Effector memory CD8-positive, alpha-beta T cell (primary cell): ENCODE measurements around the gene HTT.

ENCODE experiments used
- ATAC-seq: fragments of 150-1000 bp; cut with Tn5 transposase; replicated peaks from 2 replicates; pipeline ENCODE4 v1.10.0; 2021; ENCODE audit warnings: mild to moderate bottlenecking, moderate library complexity
- DNase-seq, 3 experiments: peaks; one replicate each; pipeline ENCODE4 v3.0.0; 2021
- H3K27ac Mint-ChIP-seq, 2 donors: one replicate each; pipeline ENCODE4 v1.8.0; 2022; ENCODE audit warnings: mild to moderate bottlenecking in 2 of 2, mixed read lengths in 2 of 2, moderate library complexity in 2 of 2
- H3K27me3 Mint-ChIP-seq, 2 donors: one replicate each; pipeline ENCODE4 v1.8.0; 2022; ENCODE audit warnings: mixed read lengths in 2 of 2
- H3K36me3 Mint-ChIP-seq: one replicate; pipeline ENCODE4 v1.8.0; 2022; ENCODE audit warnings: mild to moderate bottlenecking, moderate library complexity, mixed read lengths; ENCODE audit not compliant: insufficient read depth
- H3K4me1 Mint-ChIP-seq, 2 donors: one replicate each; pipeline ENCODE4 v1.8.0; 2022; ENCODE audit warnings: low read depth in 2 of 2, mixed read lengths in 2 of 2
- H3K4me3 Mint-ChIP-seq, 2 donors: one replicate each; pipeline ENCODE4 v1.8.0; 2022; ENCODE audit warnings: mild to moderate bottlenecking in 2 of 2, mixed read lengths in 2 of 2, moderate library complexity in 2 of 2
- H3K9me3 Mint-ChIP-seq, 2 donors: one replicate each; pipeline ENCODE4 v1.8.0; 2022; ENCODE audit warnings: mixed read lengths in 2 of 2

HTT gene

GRCh38 chr4:3244002-3244401 is 169.5 kb downstream of the HTT start:
- peaks cover 4 to 11% of the 10 kb centered on the region in 2 donors for H3K4me1 Mint-ChIP-seq
- no peak overlapping the region for H3K4me3 Mint-ChIP-seq
- DNase-seq (no peak), ATAC-seq (no peak)
- peak overlapping the region; percentile 39 to 78 for H3K27ac Mint-ChIP-seq
- H3K27me3 Mint-ChIP-seq, result no peaks in the 10 kb centered on the region
- H3K36me3 Mint-ChIP-seq, result peaks cover 22% of the 10 kb centered on the region
- no peaks in the 10 kb centered on the region for H3K9me3 Mint-ChIP-seq

DNA sequence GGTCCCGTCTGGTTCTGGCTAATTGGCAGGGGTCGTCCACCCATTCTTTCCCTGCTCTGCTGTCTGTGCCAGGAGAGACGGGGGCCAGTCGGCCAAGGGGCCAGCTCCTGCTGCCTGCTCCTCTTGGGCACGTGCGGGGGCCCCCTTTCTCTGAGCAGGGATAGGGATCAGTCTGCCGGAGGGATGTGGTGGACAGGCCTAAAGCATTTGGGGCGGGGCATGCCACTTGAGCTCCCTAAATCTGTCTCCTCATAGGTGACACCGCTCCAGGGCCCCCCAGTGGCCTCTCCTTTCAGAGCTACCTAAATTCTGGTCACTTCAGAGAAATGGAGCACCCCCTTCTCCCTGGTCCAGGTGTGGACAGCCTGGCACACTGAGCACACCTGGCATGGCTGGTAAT is 170.3 kb downstream of the HTT start:
- ATAC-seq (no peak), DNase-seq (no peak)
- H3K4me3 Mint-ChIP-seq, result no peak overlapping the region
- peaks cover 4 to 11% of the 10 kb centered on the region in 2 donors for H3K4me1 Mint-ChIP-seq
- H3K36me3 Mint-ChIP-seq, result peaks cover 19% of the 10 kb centered on the region
- peak overlapping the region in 1 of 2 donors; percentile 31 for H3K27ac Mint-ChIP-seq
- no peaks in the 10 kb centered on the region for H3K27me3 Mint-ChIP-seq
- no peaks in the 10 kb centered on the region for H3K9me3 Mint-ChIP-seq

DNA sequence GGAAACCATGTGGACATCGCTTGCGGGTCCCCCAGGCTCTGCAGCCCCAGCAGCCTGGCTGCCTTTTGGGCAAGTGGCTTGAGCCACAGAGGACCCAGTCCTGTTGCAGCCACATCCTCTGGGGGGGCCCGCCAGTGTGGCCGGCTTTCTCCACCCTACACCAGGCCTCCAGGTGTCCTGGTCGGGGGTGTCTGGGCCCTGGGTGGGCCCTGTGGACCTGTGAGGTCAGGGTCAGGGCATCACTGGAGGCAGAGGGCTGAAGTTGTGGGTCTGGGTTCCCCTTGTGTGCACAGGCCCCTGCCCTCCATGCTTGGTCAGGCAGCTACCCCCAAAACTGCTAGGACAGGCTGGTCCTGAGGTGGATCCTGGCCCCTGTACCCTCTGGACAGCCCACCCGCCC is 171.2 kb downstream of the HTT start:
- H3K27ac Mint-ChIP-seq, result peak overlapping the region in 1 of 2 donors; percentile 60
- H3K27me3 Mint-ChIP-seq, result no peaks in the 10 kb centered on the region
- ATAC-seq, result no peak
- H3K9me3 Mint-ChIP-seq, result no peaks in the 10 kb centered on the region
- no peak overlapping the region for H3K4me3 Mint-ChIP-seq
- DNase-seq, result no peak
- peaks cover 15% of the 10 kb centered on the region for H3K36me3 Mint-ChIP-seq
- peaks cover 4 to 12% of the 10 kb centered on the region in 2 donors for H3K4me1 Mint-ChIP-seq

GRCh38 chr4:3246458-3247398 is 172.2 kb downstream of the HTT start:
- ATAC-seq, result no peak
- DNase-seq, result no peak
- H3K4me3 Mint-ChIP-seq, result no peak overlapping the region
- H3K4me1 Mint-ChIP-seq, result peaks cover 4 to 12% of the 10 kb centered on the region in 2 donors
- peak overlapping the region; percentile 51 to 60 for H3K27ac Mint-ChIP-seq
- peaks cover 10% of the 10 kb centered on the region for H3K36me3 Mint-ChIP-seq
- H3K27me3 Mint-ChIP-seq, result no peaks in the 10 kb centered on the region
- no peaks in the 10 kb centered on the region for H3K9me3 Mint-ChIP-seq

GRCh38 chr4:3247399-3248177 is 173.1 kb downstream of the HTT start:
- H3K4me3 Mint-ChIP-seq, result no peak overlapping the region
- peaks cover 4 to 12% of the 10 kb centered on the region in 2 donors for H3K4me1 Mint-ChIP-seq
- H3K27ac Mint-ChIP-seq, result no peak overlapping the region
- H3K27me3 Mint-ChIP-seq, result no peaks in the 10 kb centered on the region
- H3K9me3 Mint-ChIP-seq, result no peaks in the 10 kb centered on the region
- ATAC-seq (no peak), DNase-seq (no peak)
- peaks cover 6% of the 10 kb centered on the region for H3K36me3 Mint-ChIP-seq

- no peak for DNase-seq
- no peak overlapping the region for H3K27ac Mint-ChIP-seq
Measured at GRCh38 chr4:3248178-3248480, 173.6 kb downstream of the HTT start.

GRCh38 chr4:3248811-3249661 is 174.6 kb downstream of the HTT start, which contains the start of gene MSANTD1:
Gene MSANTD1, plus strand, starts transcription at chr4:3249159. Its CDS starts 64 bp downstream, at chr4:3249223.
- Mint-ChIP-seq H3K9me3 (no peaks in the 10 kb centered on the region), H3K36me3 (no peaks in the 10 kb centered on the region), H3K27me3 (no peaks in the 10 kb centered on the region), H3K4me1 (peaks cover 0 to 5% of the 10 kb centered on the region in 2 donors), H3K27ac (no peak within 1 kb of the TSS), H3K4me3 (no peak within 1 kb of the TSS)
- ATAC-seq, result no peak
- no peak for DNase-seq

More at GRCh38 chr4:3248178-3248480, 173.6 kb downstream of the HTT start:
- Mint-ChIP-seq H3K4me1 (peaks cover 4 to 9% of the 10 kb centered on the region in 2 donors), H3K27me3 (no peaks in the 10 kb centered on the region), H3K4me3 (no peak overlapping the region), H3K9me3 (no peaks in the 10 kb centered on the region), H3K36me3 (peaks cover under 1% of the 10 kb centered on the region)
- ATAC-seq, result no peak

DNA sequence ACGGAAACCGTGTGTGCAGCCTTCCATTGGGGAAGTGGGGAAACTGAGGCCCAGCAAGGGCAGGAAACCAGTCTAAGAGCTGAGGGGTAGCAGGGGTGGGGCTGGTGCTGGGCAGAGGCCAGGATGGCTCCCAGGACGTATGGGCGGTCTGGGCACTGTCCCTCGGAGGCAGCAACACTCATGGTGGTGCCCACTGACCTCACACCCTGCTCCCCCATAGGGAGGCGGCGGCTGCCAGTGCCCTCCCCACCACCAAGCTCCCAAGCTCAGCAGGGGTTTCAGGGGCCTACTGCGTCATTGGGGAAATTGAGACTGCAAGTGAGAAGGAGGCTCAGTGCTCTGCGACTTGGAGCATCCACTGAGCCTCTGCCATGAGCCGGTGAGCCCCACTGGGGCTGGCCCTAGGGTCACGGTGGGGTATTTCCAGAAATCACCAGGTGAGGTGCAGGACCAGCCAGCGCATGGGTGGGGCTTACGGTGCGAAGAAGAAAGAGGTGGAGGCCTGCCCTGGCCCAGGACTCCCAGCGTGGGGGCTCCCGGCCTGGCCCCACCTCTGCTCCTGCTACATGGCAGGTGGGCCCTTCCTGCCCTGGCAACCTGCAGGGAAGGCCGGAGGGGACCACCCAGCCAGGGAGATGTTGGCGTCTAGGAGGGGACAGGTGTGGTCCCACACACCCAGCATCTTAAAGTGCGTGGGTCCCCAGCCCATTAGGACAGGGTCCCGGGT is 175.4 kb downstream of the HTT start:
- Mint-ChIP-seq H3K27me3 (no peaks in the 10 kb centered on the region), H3K4me3 (no peak overlapping the region), H3K27ac (no peak overlapping the region), H3K9me3 (no peaks in the 10 kb centered on the region), H3K4me1 (peaks cover 0 to 5% of the 10 kb centered on the region in 2 donors), H3K36me3 (no peaks in the 10 kb centered on the region)
- ATAC-seq, result no peak
- DNase-seq, result no peak

- H3K9me3 Mint-ChIP-seq, result no peaks in the 10 kb centered on the region
- H3K4me1 Mint-ChIP-seq, result peaks cover 0 to 5% of the 10 kb centered on the region in 2 donors
- H3K4me3 Mint-ChIP-seq, result no peak overlapping the region
- H3K36me3 Mint-ChIP-seq, result no peaks in the 10 kb centered on the region
- no peak for ATAC-seq
- H3K27me3 Mint-ChIP-seq, result no peaks in the 10 kb centered on the region
- no peak overlapping the region for H3K27ac Mint-ChIP-seq
- no peak for DNase-seq
Measured at GRCh38 chr4:3250438-3250955, 176.0 kb downstream of the HTT start.

DNA sequence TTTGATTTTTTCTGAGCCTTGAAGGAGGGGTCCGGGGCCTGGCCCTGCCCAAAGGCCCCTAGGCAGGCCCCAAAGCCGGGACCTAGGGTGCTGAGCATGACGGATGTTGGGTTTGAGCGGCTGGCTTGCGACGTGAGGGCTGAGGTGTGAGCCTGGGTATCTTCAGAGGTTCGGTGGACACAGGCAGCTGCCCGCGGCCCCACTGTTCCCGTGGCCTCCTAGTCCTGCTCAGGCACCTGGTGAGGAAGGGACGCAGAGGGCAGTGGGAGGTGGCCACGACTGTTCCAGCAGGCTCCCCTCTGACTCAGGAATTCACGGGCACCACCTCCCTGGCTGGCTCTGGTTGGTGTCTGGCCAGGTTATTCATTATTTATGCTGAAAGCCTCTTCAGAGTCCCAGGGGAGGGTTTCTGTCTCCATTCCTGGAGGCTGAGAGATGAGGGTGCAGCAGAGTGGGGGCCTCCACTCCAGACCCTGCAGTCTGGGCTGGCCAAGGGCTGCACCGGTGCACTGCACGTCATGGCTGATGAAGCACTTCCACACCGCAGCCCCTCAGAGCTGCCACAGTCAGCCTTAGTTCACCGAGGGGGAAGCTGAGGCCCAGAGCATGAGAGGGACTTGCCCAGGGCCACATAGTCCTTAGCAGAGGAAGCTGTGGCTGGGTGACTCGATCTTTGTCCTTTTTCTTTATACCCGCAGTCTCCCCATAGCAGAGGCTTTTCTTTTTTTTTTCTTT is 176.6 kb downstream of the HTT start:
- Mint-ChIP-seq H3K9me3 (no peaks in the 10 kb centered on the region), H3K27ac (peak overlapping the region in 1 of 2 donors; percentile 66), H3K27me3 (no peaks in the 10 kb centered on the region), H3K4me3 (no peak overlapping the region), H3K4me1 (peaks cover 0 to 3% of the 10 kb centered on the region in 2 donors), H3K36me3 (no peaks in the 10 kb centered on the region)
- ATAC-seq (no peak), DNase-seq (no peak)

DNA sequence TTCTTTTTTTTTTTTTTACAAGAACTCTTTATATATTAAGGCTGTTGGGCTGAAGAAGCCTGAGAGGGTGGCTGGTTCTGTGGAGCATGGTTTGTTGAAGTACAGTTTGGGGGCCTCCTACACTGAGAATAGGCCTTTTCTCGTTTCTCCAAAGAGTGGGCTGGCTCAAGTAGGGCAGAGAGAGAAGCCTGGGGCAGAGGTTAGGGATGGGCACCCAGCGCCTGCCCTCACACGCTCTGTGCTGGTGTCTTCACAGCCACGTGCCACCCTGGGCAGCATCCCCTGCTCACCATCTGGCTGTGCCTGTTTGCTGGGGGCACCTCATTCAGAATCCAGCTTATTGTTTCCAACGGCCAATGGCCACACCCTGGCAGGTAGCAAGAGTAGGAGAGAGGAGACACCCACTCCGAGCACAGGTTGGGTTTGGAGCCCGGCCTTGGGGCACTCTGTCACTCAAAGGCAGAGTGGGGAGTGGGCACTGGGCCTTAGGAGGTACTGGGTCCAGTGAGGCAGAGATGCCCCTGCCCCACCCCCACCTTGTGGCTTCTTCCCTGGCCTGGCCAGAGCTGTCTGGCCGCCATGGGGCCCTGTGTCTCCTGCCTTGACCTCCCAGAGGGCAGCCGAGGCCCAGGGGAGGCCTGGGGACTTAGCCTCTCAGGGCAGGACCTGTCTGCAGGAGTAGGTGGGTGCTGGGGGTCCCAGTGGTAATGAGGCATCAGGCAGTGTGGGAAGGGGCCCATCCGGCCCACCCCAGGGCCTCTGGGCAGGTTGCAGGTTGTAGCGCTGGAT is 177.4 kb downstream of the HTT start:
- no peaks in the 10 kb centered on the region for H3K36me3 Mint-ChIP-seq
- peak overlapping the region in 1 of 2 donors; percentile 66 for H3K27ac Mint-ChIP-seq
- no peaks in the 10 kb centered on the region for H3K9me3 Mint-ChIP-seq
- H3K4me1 Mint-ChIP-seq, result peaks cover 0 to 2% of the 10 kb centered on the region in 2 donors
- no peaks in the 10 kb centered on the region for H3K27me3 Mint-ChIP-seq
- no peak for ATAC-seq
- DNase-seq, result no peak
- H3K4me3 Mint-ChIP-seq, result no peak overlapping the region
